GM12878 (cell line): ENCODE measurements around the gene HENMT1. TPM values are rescaled to one million over a fixed set of nuclear protein-coding genes. Genes with fewer than 3 reads are reported as not detected.

Experiments
- BHLHE40 ChIP-seq, 2 experiments: fragments of 450-650 bp in 1 of 2; IDR thresholded peaks; 2 replicates each; pipeline ENCODE4 v1.6.1; 2011 to 2017; ENCODE audit warnings: low read depth in 2 of 2, borderline replicate concordance in 1 of 2, improper control_type of control experiment in 1 of 2, low read length in 1 of 2, mild to moderate bottlenecking in 1 of 2
- CBFB ChIP-seq: IDR thresholded peaks from 2 replicates; pipeline ENCODE4 v1.6.1; 2016; ENCODE audit warnings: antibody characterized with exemption, low read depth
- DPF2 ChIP-seq: fragments of 450-650 bp; IDR thresholded peaks from 2 replicates; pipeline ENCODE4 v1.6.1; 2017; ENCODE audit warnings: mild to moderate bottlenecking
- IRF4 ChIP-seq: IDR thresholded peaks from 2 replicates; pipeline ENCODE4 v1.6.1; 2011; ENCODE audit warnings: low read depth, low read length
- JUND ChIP-seq: IDR thresholded peaks from 2 replicates; pipeline ENCODE4 v1.6.1; 2012; ENCODE audit warnings: low read depth, mild to moderate bottlenecking, low read length, improper control_type of control experiment, moderate library complexity
- KLF5 ChIP-seq: fragments of 450-650 bp; IDR thresholded peaks from 2 replicates; pipeline ENCODE4 v1.6.1; 2014; ENCODE audit warnings: mild to moderate bottlenecking; ENCODE audit not compliant: partially characterized antibody
- MLLT1 ChIP-seq: fragments of 450-650 bp; IDR thresholded peaks from 2 replicates; pipeline ENCODE4 v1.6.1; 2016; ENCODE audit warnings: mild to moderate bottlenecking
- MTA3 ChIP-seq: IDR thresholded peaks from 2 replicates; pipeline ENCODE4 v1.6.1; 2012; ENCODE audit warnings: low read length, inconsistent platforms, borderline replicate concordance
- MYB ChIP-seq: fragments of 150-350 bp; IDR thresholded peaks from 2 replicates; pipeline ENCODE4 v1.6.1; 2014; ENCODE audit warnings: mild to moderate bottlenecking, low read depth, low read length, borderline replicate concordance
- NBN ChIP-seq: fragments of 450-650 bp; IDR thresholded peaks from 2 replicates; pipeline ENCODE4 v1.6.1; 2016
- NFYA ChIP-seq: IDR thresholded peaks from 2 replicates; pipeline ENCODE4 v1.6.1; 2011; ENCODE audit warnings: low read depth, mild to moderate bottlenecking, low read length, improper control_type of control experiment, borderline replicate concordance
- NFYB ChIP-seq: IDR thresholded peaks from 2 replicates; pipeline ENCODE4 v1.6.1; 2011; ENCODE audit warnings: low read depth, mild to moderate bottlenecking, low read length, improper control_type of control experiment, moderate library complexity; ENCODE audit not compliant: insufficient read depth
- NR2F1 ChIP-seq: fragments of 450-650 bp; conservative IDR thresholded peaks from 2 replicates; pipeline ENCODE4 v1.6.1; 2017; ENCODE audit warnings: mild to moderate bottlenecking
- REST ChIP-seq: IDR thresholded peaks from 2 replicates; pipeline ENCODE4 v1.6.1; 2012; ENCODE audit warnings: mild to moderate bottlenecking, low read depth, low read length
- SIX5 ChIP-seq: IDR thresholded peaks from 2 replicates; pipeline ENCODE4 v1.6.1; 2011; ENCODE audit warnings: mild to moderate bottlenecking, low read depth, low read length, moderate library complexity; ENCODE audit not compliant: severe bottlenecking
- SRF ChIP-seq, 2 experiments: IDR thresholded peaks; 2 replicates each; pipeline ENCODE4 v1.6.1; 2011; ENCODE audit warnings: low read depth in 2 of 2, low read length in 2 of 2, mild to moderate bottlenecking in 1 of 2, moderate library complexity in 1 of 2
- TCF12 ChIP-seq: IDR thresholded peaks from 2 replicates; pipeline ENCODE4 v1.6.1; 2011; ENCODE audit warnings: low read depth, mild to moderate bottlenecking, low read length
- USF1 ChIP-seq: IDR thresholded peaks from 2 replicates; pipeline ENCODE4 v1.6.1; 2011; ENCODE audit warnings: borderline replicate concordance, low read depth, mild to moderate bottlenecking, moderate library complexity, mixed read lengths, low read length; ENCODE audit not compliant: insufficient read depth; ENCODE audit errors: extremely low read length
- ZBED1 ChIP-seq: IDR thresholded peaks from 2 replicates; pipeline ENCODE4 v1.6.1; 2016; ENCODE audit warnings: borderline replicate concordance
- ZNF274 ChIP-seq: IDR thresholded peaks from one replicate; pipeline ENCODE4 v1.8.0; 2011; ENCODE audit not compliant: insufficient read length, insufficient read depth
- ZZZ3 ChIP-seq: IDR thresholded peaks from 2 replicates; pipeline ENCODE4 v1.6.1; 2011; ENCODE audit warnings: low read depth; ENCODE audit not compliant: control insufficient read depth, insufficient read length
- polyA plus RNA-seq, 11 experiments: library from polyadenylated mRNA; depleted of rRNA in 4 of 11; unstranded in 6 of 11; stranded (reverse) in 5 of 11; fragments of >200 nt; fragmentation: Nextera tagmentation in 4 of 11; fragmentation: Illumina TruSeq in 1 of 11; extraction: Ambion mirVana in 4 of 11; extraction: Trizol in 1 of 11; gene quantifications; 1 replicate in 1 of 11; 2 replicates in 10 of 11; pipeline versions ENCODE4 v1.2.1 to v1.2.3, GENCODE V29; 2011 to 2016; ENCODE audit warnings: inconsistent platforms in 2 of 11, missing spikeins in 2 of 11, low read depth in 1 of 11
- total RNA-seq, 4 experiments: library from RNA; depleted of rRNA in 3 of 4; stranded (reverse); fragments of >200 nt in 3 of 4; fragmentation: Illumina TruSeq in 1 of 4; extraction: Trizol in 1 of 4; gene quantifications; 2 replicates each; pipeline versions ENCODE4 v1.2.1 to v1.2.3, GENCODE V29; 2013 to 2021
- TF ChIP-seq, protein P1 (sequence below): IDR thresholded peaks from 2 replicates; pipeline ENCODE4 v1.6.1; 2012; ENCODE audit warnings: low read depth, low read length, improper control_type of control experiment
- TF ChIP-seq, protein P2 (sequence below): IDR thresholded peaks from 2 replicates; pipeline ENCODE4 v1.6.1; 2012; ENCODE audit warnings: low read depth, low read length, improper control_type of control experiment

Gene HENMT1
- total and polyA plus RNA-seq, 10 of the 15 experiments (the other 5 are each of a cell fraction or from before 2014, with no cell fraction given), result 4.4 to 15.6 (median 10.4) TPM

GRCh38 chr1:108691942-108692723 lies 31.2 kb upstream of the HENMT1 start, which contains the start of gene PRPF38B (continued):
- TF ChIP-seq MLLT1 (peak; percentile 85), NBN (peak; percentile 71), USF1 (no peak), BHLHE40 (IDR thresholded peaks at IDR 0.05; ENCODE audit: borderline replicate concordance in 1 of 2, low read depth in 2 of 2, low read length in 1 of 2) (0 out of 4 replicates have a peak, but pooled peaks of 1 of the 2 experiments have one; percentile 1), SIX5 (peak; percentile 29), ZZZ3 (no peak), REST (peak; percentile 41; the same call in 1 of the 2 replicates), MTA3 (no peak), DPF2 (peak; percentile 81), TCF12 (no peak), NFYA (no peak), KLF5 (no peak), IRF4 (no peak), ZNF274 (no peak), CBFB (peak; percentile 80; the same call in 1 of the 2 replicates), MYB (no peak), ZBED1 (no peak; the same call in 1 of the 2 replicates), NR2F1 (peak; percentile 64; the same call in 1 of the 2 replicates), SRF (IDR thresholded peaks at IDR 0.05; ENCODE audit: low read depth in 2 of 2, low read length in 2 of 2) (no peak), NFYB (peak; percentile 54; the same call in 1 of the 2 replicates), JUND (no peak)
- TF ChIP-seq, protein P1, sequence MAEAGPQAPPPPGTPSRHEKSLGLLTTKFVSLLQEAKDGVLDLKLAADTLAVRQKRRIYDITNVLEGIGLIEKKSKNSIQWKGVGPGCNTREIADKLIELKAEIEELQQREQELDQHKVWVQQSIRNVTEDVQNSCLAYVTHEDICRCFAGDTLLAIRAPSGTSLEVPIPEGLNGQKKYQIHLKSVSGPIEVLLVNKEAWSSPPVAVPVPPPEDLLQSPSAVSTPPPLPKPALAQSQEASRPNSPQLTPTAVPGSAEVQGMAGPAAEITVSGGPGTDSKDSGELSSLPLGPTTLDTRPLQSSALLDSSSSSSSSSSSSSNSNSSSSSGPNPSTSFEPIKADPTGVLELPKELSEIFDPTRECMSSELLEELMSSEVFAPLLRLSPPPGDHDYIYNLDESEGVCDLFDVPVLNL, result no peak
- TF ChIP-seq, protein P2, sequence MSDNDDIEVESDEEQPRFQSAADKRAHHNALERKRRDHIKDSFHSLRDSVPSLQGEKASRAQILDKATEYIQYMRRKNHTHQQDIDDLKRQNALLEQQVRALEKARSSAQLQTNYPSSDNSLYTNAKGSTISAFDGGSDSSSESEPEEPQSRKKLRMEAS, result peak; percentile 68
